A673 (cell line): Measurements from ENCODE around the gene IVNS1ABP.

Source experiments
- CTCF ChIP-seq: fragments of 300-800, 200-600 bp; sonication (generic); conservative IDR thresholded peaks from 2 replicates; pipeline ENCODE4 v1.5.1; 2017; ENCODE audit warnings: low read depth, mild to moderate bottlenecking, antibody characterized with exemption, low read length, moderate library complexity, mixed read lengths
- EZH2 ChIP-seq: fragments of 200-600 bp; sonication (generic); IDR thresholded peaks from 2 replicates; pipeline ENCODE4 v1.6.1; 2017; ENCODE audit warnings: borderline replicate concordance, low read depth, mild to moderate bottlenecking, mixed read lengths, antibody characterized with exemption, low read length; ENCODE audit not compliant: poor library complexity, severe bottlenecking

GRCh38 chr1:185348296-185348695, 31.3 kb upstream of the IVNS1ABP start:
- TF ChIP-seq CTCF (no peak), EZH2 (no peak)
